T47D (cell line): Measurements from ENCODE around the gene CDCP1.

Experiments
- DNase-seq, 2 experiments: peaks; one replicate each; pipeline versions ENCODE4 v3.0.0 to v3.0.0-alpha.2; 2011 to 2012; ENCODE audit warnings: low read depth in 1 of 2, low spot score in 1 of 2
- JUND ChIP-seq: IDR thresholded peaks from 2 replicates; pipeline ENCODE4 v1.6.1; 2012; ENCODE audit warnings: low read depth
- in situ Hi-C: cut with HindIII; loops from 2 replicates; pipeline ENCODE4 v1.10.0; 2016; ENCODE audit warnings: low sequenced_read_pairs, low pct_unique_long_range_greater_than_20kb

Gene CDCP1

DNA sequence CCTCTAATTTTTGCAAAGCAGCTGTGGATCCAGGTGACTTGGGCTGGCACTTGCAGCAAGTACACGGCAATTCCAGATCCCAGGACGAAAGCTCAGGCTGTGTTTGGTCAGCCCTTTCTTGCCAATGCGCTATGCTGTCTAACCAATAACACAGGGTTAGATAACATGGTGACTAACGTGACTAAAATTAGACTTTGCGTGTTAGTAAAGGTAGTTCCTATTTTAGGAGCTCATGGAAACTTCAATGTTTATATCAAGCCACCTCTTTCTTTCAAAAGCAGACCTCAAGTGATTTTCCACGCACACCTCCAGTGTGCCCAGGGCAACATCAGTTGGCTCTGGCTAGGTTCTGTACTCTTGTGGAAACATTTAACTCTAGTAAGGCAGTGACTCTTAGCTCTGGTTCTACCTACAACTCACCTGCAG lies 32.5 kb downstream of the CDCP1 start:
- no peak for TF ChIP-seq JUND
- DNase-seq: no peak
- in situ Hi-C loops: no loop called here

GRCh38 chr3:45112939-45113338 lies 33.2 kb downstream of the CDCP1 start:
- in situ Hi-C loops: no loop called here
- TF ChIP-seq JUND: no peak
- DNase-seq: peak; percentile 45 to 80

DNA sequence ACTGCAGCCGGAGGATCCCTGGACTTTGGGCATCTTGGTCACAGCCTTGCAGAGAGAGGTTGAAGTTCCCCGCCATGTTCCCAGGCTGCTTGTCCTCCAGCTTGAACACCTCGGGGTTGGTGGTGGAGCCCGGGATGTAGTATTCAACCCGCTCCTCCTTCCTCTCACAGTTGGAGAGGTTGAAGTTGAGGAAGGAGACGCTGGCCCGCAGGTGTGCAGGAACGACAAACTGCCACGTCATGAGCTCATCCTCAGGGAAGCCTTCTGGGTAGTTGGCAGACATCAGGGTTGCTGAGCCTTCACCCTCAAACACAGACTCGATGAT lies 35.7 kb downstream of the CDCP1 start:
- in situ Hi-C loops: no loop called here
- no peak for TF ChIP-seq JUND
- DNase-seq: no peak

GRCh38 chr3:45109771-45110508 lies 36.2 kb downstream of the CDCP1 start:
- DNase-seq: no peak
- in situ Hi-C loops: no loop called here
- no peak for TF ChIP-seq JUND

DNA sequence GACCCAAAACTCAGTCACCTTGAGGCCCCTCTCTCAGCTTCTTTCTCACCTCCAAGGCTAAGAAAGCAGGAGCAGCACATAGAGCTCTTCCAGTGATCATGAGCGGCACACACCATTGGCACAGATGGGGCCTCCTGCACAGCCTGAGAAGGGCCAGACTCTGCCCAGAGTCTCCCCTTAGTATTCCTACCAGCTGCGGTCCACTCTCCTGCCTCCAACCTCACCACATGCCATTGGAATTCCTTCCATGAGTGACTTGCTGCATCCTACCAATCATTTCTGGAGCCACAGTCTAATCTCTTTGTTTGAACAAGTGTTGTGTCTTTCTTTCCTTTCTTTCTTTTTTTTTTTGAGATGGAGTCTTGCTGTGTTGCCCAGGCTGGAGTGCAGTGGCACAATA lies 39.3 kb downstream of the CDCP1 start:
- in situ Hi-C loops: no loop called here
- no peak for DNase-seq

DNA sequence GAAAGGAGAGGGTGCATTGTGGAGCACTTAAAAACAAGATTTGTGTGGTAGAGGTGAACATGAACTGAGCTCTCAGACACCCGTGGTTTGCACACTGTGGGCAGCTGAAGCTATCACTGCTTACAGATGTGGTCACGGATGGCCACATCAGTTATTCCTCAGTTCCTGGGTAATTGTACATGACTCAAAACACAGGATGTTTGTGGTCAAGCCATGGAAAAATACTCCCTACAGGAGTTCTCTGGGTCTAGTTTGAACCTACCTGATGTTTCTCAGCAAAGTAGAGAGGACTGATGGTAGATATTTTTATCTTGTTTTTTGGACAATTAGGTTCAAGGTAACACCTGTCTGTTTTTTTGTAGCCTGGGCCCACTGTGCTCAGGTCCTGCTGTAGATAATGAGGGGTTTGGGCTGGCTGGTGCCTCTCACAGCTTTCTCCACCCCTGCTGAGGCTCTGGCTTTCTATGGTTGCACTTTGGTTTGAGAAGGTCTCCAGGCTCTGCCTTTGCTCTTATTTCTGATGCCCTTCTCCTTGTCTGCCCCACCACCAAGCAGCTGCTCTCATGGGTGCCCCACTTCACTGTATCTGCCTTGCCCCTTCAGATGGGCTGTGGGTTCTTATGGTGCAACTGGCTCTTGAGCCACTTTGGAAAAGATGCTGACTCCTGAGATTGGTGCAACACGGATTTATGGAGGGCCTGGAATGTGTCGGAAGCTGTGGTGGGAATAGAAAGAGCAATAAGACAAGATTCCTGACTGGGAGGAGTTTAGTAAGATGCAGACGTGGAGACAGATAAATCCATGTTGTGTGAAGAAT lies 40.1 kb downstream of the CDCP1 start:
- no peak for TF ChIP-seq JUND
- in situ Hi-C loops: no loop called here
- no peak for DNase-seq

More for the DNA sequence above, 39.3 kb downstream of the CDCP1 start:
- no peak for TF ChIP-seq JUND

- DNase-seq: no peak
- TF ChIP-seq JUND: no peak
- in situ Hi-C loops: no loop called here
Measured at GRCh38 chr3:45104715-45105711, 41.2 kb downstream of the CDCP1 start.

- no peak for TF ChIP-seq JUND
- no peak for DNase-seq
- in situ Hi-C loops: no loop called here
Measured at GRCh38 chr3:45103753-45104714, 42.1 kb downstream of the CDCP1 start.

DNA sequence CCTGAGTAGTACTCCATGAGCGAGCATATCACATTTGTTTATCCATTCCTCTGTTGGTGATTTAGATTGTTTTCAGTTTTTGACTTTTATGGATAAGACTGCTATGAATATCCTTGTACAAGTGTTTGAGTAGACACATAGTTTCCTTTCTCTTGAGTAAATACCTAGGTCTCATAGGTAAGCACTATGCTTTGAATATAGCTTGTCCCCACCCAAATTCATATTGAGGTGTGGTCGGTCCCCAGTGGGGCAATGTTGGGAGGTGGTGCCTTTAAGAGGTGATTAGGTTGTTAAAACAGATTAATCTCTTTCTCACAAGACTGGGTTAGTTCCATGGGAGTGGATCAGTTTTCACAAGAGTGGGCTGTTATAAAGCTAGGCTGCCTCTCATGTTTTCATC lies 42.8 kb downstream of the CDCP1 start:
- in situ Hi-C loops: no loop called here
- no peak for TF ChIP-seq JUND
- DNase-seq: no peak

DNA sequence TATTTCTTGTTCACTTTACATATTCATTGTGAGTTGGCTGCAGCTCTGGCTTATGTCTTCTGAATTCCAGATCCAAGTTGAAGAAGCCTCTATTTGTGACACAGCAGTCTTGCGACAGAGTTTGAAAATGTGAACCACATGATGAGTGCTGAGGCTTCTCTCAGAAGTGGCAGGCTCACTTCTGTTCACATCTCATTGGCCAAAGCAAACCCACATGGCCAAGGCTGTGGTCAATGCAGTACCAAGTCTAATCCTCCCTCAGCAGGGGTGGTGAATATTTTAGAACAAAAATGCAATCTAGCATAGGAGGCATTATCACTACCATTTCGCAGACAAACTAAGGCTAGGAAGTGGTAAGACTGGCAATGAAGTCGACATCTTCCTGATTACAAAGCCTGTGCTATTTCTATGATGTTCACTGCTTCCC lies 45.2 kb downstream of the CDCP1 start:
- no peak for TF ChIP-seq JUND
- in situ Hi-C loops: no loop called here
- no peak for DNase-seq

DNA sequence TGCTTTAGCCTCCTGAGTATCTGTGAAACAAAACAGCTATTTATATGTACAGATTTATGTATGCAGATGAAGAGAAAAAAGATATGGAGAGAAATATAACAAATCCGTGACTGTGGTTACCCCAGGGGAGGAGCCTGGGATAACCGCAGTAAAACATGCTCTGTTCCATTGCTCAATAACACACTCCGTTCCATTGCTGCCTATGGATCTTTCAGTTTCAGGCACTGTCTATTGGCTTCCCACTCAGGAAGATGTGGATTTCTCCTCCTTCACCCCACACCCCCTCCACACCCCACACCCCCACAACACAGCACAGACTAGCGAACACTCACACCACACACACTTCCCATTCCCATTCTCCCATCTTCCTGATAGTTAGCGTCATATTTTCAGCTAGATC lies 47.9 kb downstream of the CDCP1 start:
- no peak for DNase-seq
- no peak for TF ChIP-seq JUND
- in situ Hi-C loops: no loop called here
